ENCODE data around the gene FSIP1. TPM values are rescaled to one million over a fixed set of nuclear protein-coding genes. Genes with fewer than 3 reads are reported as not detected.

The FSIP1 gene
- total RNA-seq, 3 donors from 2014 or later: 4.1 to 12.1 (median 5.1) TPM

DNA sequence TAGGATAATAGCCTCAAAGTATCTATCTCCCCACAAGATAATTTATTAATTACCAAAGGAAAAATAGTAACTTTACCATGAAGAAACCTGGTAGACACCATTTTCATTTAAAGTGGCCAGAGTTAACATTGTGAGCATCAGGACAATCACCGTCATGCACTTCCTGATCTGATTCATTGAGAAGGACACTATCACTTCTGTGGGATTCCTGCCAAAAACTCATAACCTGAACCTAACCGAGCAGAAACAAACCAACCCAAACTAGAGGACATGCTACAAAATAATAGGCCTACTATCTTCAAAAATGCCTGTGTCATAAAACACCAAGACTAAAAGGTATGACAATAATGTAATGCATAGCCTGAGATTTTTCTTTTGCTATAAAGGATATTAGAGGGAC lies 39.0 kb downstream of the FSIP1 start:
- Histone ChIP-seq H3K4me1 (ENCODE audit: low read depth) (peaks cover 7% of the 10 kb centered on the region), H3K9me3 (no peaks in the 10 kb centered on the region), H3K4me3 (no peak overlapping the region), H3K36me3 (ENCODE audit: low read depth) (no peaks in the 10 kb centered on the region)
- ATAC-seq: no peak
- TF ChIP-seq, protein P1, sequence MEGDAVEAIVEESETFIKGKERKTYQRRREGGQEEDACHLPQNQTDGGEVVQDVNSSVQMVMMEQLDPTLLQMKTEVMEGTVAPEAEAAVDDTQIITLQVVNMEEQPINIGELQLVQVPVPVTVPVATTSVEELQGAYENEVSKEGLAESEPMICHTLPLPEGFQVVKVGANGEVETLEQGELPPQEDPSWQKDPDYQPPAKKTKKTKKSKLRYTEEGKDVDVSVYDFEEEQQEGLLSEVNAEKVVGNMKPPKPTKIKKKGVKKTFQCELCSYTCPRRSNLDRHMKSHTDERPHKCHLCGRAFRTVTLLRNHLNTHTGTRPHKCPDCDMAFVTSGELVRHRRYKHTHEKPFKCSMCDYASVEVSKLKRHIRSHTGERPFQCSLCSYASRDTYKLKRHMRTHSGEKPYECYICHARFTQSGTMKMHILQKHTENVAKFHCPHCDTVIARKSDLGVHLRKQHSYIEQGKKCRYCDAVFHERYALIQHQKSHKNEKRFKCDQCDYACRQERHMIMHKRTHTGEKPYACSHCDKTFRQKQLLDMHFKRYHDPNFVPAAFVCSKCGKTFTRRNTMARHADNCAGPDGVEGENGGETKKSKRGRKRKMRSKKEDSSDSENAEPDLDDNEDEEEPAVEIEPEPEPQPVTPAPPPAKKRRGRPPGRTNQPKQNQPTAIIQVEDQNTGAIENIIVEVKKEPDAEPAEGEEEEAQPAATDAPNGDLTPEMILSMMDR (IDR thresholded peaks at IDR 0.05): no peak
- no peak for DNase-seq
- intact Hi-C loops (cut with DNase I, micrococcal nuclease): no loop called here

DNA sequence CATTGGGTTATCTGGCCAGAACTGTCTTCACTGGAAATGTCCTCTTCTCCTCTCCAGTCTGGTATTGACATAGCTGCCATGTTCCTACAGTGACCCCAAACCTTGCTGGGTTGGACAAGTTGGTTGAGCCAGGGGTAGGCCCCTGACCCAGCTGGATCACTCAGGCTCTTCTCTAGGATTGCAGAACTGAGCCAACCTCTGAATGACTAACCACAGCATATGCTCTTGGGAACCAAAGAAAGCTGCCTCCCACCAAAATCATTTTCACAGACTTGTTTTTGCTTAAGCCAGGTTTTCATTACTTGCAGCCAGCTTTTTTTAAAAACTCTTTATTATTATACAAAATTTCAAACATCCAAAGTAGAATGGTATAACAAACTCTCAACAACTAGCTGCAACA lies 41.4 kb downstream of the FSIP1 start:
- DNase-seq (no peak), ATAC-seq (no peak)
- TF ChIP-seq, protein P1 (IDR thresholded peaks at IDR 0.05): no peak
- Histone ChIP-seq H3K4me3 (no peak overlapping the region), H3K36me3 (ENCODE audit: low read depth) (no peaks in the 10 kb centered on the region), H3K4me1 (ENCODE audit: low read depth) (no peaks in the 10 kb centered on the region), H3K9me3 (no peaks in the 10 kb centered on the region)
- intact Hi-C loops (cut with DNase I, micrococcal nuclease): no loop called here

DNA sequence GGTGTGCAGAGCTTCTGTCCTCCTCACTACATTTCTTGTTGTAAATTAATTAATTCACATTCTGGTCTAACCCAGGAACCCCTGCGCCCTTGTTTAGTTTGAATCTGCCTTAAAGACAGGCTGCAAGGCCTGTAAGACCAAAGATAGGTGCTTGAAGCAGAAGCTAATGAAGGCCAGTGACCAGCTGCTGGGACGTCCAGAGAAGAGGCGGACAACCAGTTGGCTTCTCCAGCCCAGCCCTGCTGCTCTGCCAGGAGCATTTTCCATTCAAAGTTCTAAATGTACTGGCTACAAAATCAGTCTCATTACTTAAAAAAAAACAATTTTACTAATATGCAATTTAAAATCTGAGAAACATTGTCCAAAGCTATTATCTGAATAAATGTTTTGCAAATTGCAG lies 43.6 kb downstream of the FSIP1 start:
- no peak for ATAC-seq
- no peak for DNase-seq
- intact Hi-C loops (cut with DNase I, micrococcal nuclease): no loop called here

DNA sequence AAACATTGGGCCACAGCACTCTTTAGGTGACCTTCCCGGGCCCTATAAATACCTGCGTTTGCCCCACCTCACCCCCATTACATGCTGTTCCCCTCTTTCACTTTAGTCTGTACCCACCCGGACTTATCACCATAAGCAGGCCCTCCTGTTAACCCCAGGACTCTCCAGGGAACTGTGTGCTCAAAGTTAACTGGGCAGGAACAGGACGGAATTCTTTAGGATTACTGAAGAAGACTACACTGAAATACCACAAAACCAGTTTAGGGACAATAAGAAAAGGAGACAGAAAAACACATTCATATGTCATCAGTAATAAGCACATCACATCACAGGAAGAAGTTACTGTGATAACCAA lies 45.5 kb downstream of the FSIP1 start:
- TF ChIP-seq, protein P1 (IDR thresholded peaks at IDR 0.05): no peak
- Histone ChIP-seq H3K4me1 (ENCODE audit: low read depth) (no peaks in the 10 kb centered on the region), H3K9me3 (no peaks in the 10 kb centered on the region), H3K4me3 (no peak overlapping the region), H3K36me3 (ENCODE audit: low read depth) (no peaks in the 10 kb centered on the region)
- DNase-seq (no peak), ATAC-seq (no peak)
- intact Hi-C loops (cut with DNase I, micrococcal nuclease): no loop called here

More for the DNA sequence above, 43.6 kb downstream of the FSIP1 start:
- TF ChIP-seq, protein P1 (IDR thresholded peaks at IDR 0.05): no peak
- no peak overlapping the region for H3K4me3 ChIP-seq
- no peaks in the 10 kb centered on the region for H3K9me3 ChIP-seq
- no peaks in the 10 kb centered on the region for H3K4me1 ChIP-seq (ENCODE audit: low read depth)
- H3K36me3 ChIP-seq (ENCODE audit: low read depth): no peaks in the 10 kb centered on the region

DNA sequence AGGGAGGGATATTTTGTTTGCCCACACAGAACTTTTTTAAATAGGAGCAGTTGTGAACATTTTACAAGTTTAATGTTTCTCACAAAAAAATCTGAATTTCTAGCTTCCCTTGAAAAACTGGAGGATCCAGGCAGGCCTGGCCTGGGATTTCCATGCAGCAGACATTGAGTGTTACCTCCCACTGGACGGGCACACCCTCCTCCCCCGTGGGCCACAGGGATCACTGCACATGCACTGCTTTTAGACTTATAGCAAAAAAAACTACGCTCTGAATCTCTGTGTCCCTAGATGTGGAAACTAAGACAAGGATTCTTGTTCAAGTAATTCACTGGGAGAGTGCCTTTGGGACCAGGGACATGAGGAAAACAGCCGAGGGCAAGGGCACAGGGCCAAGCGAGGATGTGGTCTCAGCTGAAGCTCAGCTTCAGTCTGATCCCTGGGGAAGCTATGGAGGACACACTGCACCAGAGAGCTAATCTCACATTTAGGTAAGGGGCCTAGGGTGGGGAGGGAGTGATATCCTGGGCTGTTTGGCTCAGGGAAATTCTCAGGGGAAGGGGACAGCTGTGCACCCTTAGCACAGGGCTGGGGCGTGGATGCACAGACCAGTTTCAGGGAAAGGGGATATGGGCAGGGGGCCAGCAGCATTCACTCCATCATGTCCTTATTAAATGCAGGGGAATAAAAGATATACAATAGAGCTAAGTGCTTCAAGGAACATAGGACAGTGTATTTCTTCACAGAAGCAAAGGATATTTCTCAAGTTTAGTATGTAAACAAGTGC lies 46.0 kb downstream of the FSIP1 start:
- TF ChIP-seq, protein P1 (IDR thresholded peaks at IDR 0.05): no peak
- no peaks in the 10 kb centered on the region for H3K36me3 ChIP-seq (ENCODE audit: low read depth)
- ATAC-seq (no peak), DNase-seq (no peak)
- no peaks in the 10 kb centered on the region for H3K9me3 ChIP-seq
- intact Hi-C loops (cut with DNase I, micrococcal nuclease): no loop called here
- no peaks in the 10 kb centered on the region for H3K4me1 ChIP-seq (ENCODE audit: low read depth)
- H3K4me3 ChIP-seq: no peak overlapping the region

Data from mucosa of descending colon (tissue), 3 donors.